Measurements from ENCODE around the gene NCKAP5. TPM values are rescaled to one million over a fixed set of nuclear protein-coding genes. Genes with fewer than 3 reads are reported as not detected.

The NCKAP5 gene
- total RNA-seq, 6 donors from 2014 or later: 22.1 to 51.1 (median 41.4) TPM

DNA sequence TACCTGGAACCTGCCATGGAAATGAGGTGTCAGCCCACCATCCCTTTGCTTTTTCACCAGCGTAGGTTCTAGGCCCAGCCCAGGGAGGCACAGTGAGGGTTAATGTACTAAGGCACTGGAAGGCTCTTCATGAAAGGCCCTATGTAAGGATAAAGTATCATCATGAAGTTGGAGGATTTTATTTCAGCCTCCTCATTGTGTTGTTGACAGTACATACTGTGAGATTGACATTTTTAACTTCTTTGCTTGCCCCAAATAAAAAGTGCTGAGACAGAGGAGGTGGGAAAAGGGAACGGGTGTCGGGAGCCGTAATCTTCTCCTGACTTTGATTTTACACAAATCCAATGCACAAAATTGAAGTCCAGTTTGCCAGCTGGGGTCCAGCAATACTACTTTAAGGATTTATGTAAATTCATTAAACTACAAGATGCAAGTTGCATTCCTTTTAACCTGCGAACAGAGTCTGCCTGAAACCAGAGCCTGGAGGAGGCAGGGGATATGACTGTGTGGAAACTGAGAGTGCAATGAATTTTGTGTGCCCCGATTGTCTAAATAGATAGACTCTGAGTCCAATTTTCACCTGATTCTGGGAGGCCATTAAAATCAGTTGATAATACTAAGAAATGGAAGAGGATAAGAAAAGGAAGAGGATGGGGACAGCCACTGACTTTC is 5.4 kb upstream of the NCKAP5 start:
- no peaks in the 10 kb centered on the region for H3K36me3 ChIP-seq
- TF ChIP-seq EP300 (IDR thresholded peaks at IDR 0.05): no peak
- TF ChIP-seq, protein P1, sequence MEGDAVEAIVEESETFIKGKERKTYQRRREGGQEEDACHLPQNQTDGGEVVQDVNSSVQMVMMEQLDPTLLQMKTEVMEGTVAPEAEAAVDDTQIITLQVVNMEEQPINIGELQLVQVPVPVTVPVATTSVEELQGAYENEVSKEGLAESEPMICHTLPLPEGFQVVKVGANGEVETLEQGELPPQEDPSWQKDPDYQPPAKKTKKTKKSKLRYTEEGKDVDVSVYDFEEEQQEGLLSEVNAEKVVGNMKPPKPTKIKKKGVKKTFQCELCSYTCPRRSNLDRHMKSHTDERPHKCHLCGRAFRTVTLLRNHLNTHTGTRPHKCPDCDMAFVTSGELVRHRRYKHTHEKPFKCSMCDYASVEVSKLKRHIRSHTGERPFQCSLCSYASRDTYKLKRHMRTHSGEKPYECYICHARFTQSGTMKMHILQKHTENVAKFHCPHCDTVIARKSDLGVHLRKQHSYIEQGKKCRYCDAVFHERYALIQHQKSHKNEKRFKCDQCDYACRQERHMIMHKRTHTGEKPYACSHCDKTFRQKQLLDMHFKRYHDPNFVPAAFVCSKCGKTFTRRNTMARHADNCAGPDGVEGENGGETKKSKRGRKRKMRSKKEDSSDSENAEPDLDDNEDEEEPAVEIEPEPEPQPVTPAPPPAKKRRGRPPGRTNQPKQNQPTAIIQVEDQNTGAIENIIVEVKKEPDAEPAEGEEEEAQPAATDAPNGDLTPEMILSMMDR (IDR thresholded peaks at IDR 0.05): no peak
- no peak for TF ChIP-seq POLR2A (IDR thresholded peaks at IDR 0.05)
- no peak for TF ChIP-seq POLR2AphosphoS5 (IDR thresholded peaks at IDR 0.05)
- no peaks in the 10 kb centered on the region for H3K27me3 ChIP-seq
- peaks cover 0 to 4% (median 2%) of the 10 kb centered on the region in 4 donors for H3K4me1 ChIP-seq
- DNase-seq (no peak), ATAC-seq (ENCODE audit: low FRiP score in 2 of 2) (no peak)
- no peaks in the 10 kb centered on the region for H3K9me3 ChIP-seq
- no peak overlapping the region for H3K4me3 ChIP-seq
- 90 to 91% methylated on average over 6 of the region's 6 CpGs for WGBS, 2 donors
- no peak overlapping the region for H3K27ac ChIP-seq

DNA sequence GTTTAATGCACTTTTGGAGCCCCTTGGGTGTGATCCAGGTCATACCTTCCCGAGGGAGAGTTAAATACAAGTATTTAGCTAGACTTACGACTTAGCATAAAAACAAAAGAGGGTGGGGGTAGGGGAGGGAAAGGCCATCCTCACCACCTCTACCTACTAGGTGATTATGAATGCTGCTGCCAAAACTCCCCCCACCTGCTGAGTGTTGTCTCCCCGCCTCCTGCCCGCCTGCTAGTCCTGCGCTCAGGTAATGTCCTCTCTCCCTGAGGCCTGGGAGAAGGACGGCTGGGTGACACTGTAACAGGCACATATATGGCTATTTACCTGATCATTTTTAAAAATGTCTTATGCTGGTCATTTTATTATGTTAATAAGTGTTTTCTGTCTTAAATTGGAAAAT is 3.0 kb upstream of the NCKAP5 start:
- 85 to 94% methylated on average over 6 of the region's 6 CpGs for WGBS, 2 donors

DNA sequence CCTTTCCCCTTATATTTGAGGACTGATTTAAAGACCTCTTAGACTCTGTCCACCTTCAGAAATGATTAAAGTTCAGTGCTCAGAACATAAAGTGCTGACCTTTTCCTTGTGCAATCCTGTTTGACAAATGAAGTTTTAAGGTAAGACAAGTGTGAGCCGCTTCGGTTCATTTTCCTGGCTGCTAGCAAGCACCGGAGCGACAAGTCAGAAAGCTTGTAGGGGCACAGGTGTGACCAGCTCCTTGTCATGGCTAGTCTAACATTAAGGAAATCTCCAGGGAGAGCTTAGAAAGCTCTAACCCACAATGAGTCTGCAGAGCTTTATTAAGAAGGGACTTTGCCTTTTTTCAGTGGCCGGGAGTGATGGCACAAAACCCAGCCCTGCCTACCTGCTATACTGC is 2.3 kb upstream of the NCKAP5 start:
- Histone ChIP-seq H3K27ac (no peak overlapping the region), H3K27me3 (no peaks in the 10 kb centered on the region), H3K4me3 (no peak overlapping the region), H3K36me3 (no peaks in the 10 kb centered on the region), H3K9me3 (no peaks in the 10 kb centered on the region), H3K4me1 (peaks cover 7 to 12% (median 11%) of the 10 kb centered on the region in 4 donors)
- WGBS, 2 donors: 96 to 97% methylated on average over 5 of the region's 5 CpGs
- TF ChIP-seq POLR2AphosphoS5 (IDR thresholded peaks at IDR 0.05): no peak
- TF ChIP-seq, protein P1 (IDR thresholded peaks at IDR 0.05): no peak
- no peak for TF ChIP-seq POLR2A (IDR thresholded peaks at IDR 0.05)
- no peak for TF ChIP-seq EP300 (IDR thresholded peaks at IDR 0.05)
- no peak for DNase-seq
- ATAC-seq (ENCODE audit: low FRiP score in 2 of 2): no peak

More for the DNA sequence above, 3.0 kb upstream of the NCKAP5 start:
- no peak for DNase-seq
- Histone ChIP-seq H3K36me3 (no peaks in the 10 kb centered on the region), H3K27me3 (no peaks in the 10 kb centered on the region), H3K9me3 (no peaks in the 10 kb centered on the region), H3K4me3 (no peak overlapping the region), H3K4me1 (peaks cover 7 to 12% (median 11%) of the 10 kb centered on the region in 4 donors), H3K27ac (no peak overlapping the region)
- ATAC-seq (ENCODE audit: low FRiP score in 2 of 2): no peak
- TF ChIP-seq POLR2AphosphoS5 (IDR thresholded peaks at IDR 0.05) (no peak), POLR2A (IDR thresholded peaks at IDR 0.05) (no peak), EP300 (IDR thresholded peaks at IDR 0.05) (no peak)
- TF ChIP-seq, protein P1 (IDR thresholded peaks at IDR 0.05): no peak

GRCh38 chr2:133569286-133569830 is 1.1 kb upstream of the NCKAP5 start:
- 28 to 45% methylated on average over 4 of the region's 4 CpGs for WGBS, 2 donors
- no peaks in the 10 kb centered on the region for H3K9me3 ChIP-seq
- ATAC-seq (ENCODE audit: low FRiP score in 2 of 2) (no peak), DNase-seq (no peak)
- H3K36me3 ChIP-seq: no peaks in the 10 kb centered on the region
- peaks cover 7 to 12% (median 11%) of the 10 kb centered on the region in 4 donors for H3K4me1 ChIP-seq
- no peak overlapping the region for H3K4me3 ChIP-seq
- no peak overlapping the region for H3K27ac ChIP-seq
- no peaks in the 10 kb centered on the region for H3K27me3 ChIP-seq
- TF ChIP-seq POLR2AphosphoS5 (IDR thresholded peaks at IDR 0.05) (no peak), EP300 (IDR thresholded peaks at IDR 0.05) (no peak), POLR2A (IDR thresholded peaks at IDR 0.05) (no peak)
- TF ChIP-seq, protein P1 (IDR thresholded peaks at IDR 0.05): no peak

All from upper lobe of left lung (tissue), 6 donors.